Suprapubic skin (tissue), 3 donors: ENCODE results near the gene AP2B1.

Source experiments
- CTCF ChIP-seq, 2 donors: fragments of 200-600 bp in 1 of 2; fragments of 450-650 bp in 1 of 2; sonication (generic) in 1 of 2; IDR thresholded peaks; one replicate each; pipeline ENCODE4 v1.5.1; 2016 to 2019; ENCODE audit warnings: antibody characterized with exemption in 2 of 2, mild to moderate bottlenecking in 1 of 2, moderate library complexity in 1 of 2
- EP300 ChIP-seq: sonication (generic); formaldehyde crosslinking; IDR thresholded peaks from one replicate; pipeline ENCODE4 v1.6.1; 2017; ENCODE audit warnings: antibody characterized with exemption
- POLR2A ChIP-seq, 2 donors: fragments of 450-650 bp; IDR thresholded peaks; one replicate each; pipeline ENCODE4 v1.6.1; 2017; ENCODE audit warnings: antibody characterized with exemption in 2 of 2, mild to moderate bottlenecking in 2 of 2, moderate library complexity in 2 of 2

GRCh38 chr17:35588196-35588920 lies 1.2 kb downstream of the AP2B1 start:
- TF ChIP-seq CTCF (IDR thresholded peaks at IDR 0.05) = no peak
- TF ChIP-seq EP300 = no peak
- no peak for TF ChIP-seq POLR2A (IDR thresholded peaks at IDR 0.05)
